K562 (cell line): ENCODE measurements around the gene CDC20B. TPM values are rescaled to one million over a fixed set of nuclear protein-coding genes. Genes with fewer than 3 reads are reported as not detected.

ENCODE experiments used
- ARID4B ChIP-seq: sonication (generic); formaldehyde crosslinking; IDR thresholded peaks from 2 replicates; pipeline ENCODE4 v1.8.0; 2022; ENCODE audit warnings: mild to moderate bottlenecking, missing genetic modification reagents
- BCLAF1 ChIP-seq, 2 experiments: fragments of 450-650 bp in 1 of 2; IDR thresholded peaks; 2 replicates each; pipeline ENCODE4 v1.6.1; 2011 to 2017; ENCODE audit warnings: low read depth in 2 of 2, antibody characterized with exemption in 1 of 2, borderline replicate concordance in 1 of 2, low read length in 1 of 2, mild to moderate bottlenecking in 1 of 2, mixed read lengths in 1 of 2; ENCODE audit not compliant: control insufficient read depth in 1 of 2
- BRCA1 ChIP-seq, 2 experiments: fragments of 450-650 bp in 1 of 2; sonication (generic) in 1 of 2; formaldehyde crosslinking in 1 of 2; IDR thresholded peaks; 2 replicates each; pipeline versions ENCODE4 v1.5.0 to v1.6.1; 2017 to 2020; ENCODE audit warnings: mild to moderate bottlenecking in 1 of 2, missing genetic modification reagents in 1 of 2
- ETS1 ChIP-seq: conservative IDR thresholded peaks from 2 replicates; pipeline ENCODE4 v1.6.1; 2011; ENCODE audit warnings: low read depth, mild to moderate bottlenecking, low read length; ENCODE audit not compliant: control insufficient read depth
- ETS2 ChIP-seq: IDR thresholded peaks from 2 replicates; pipeline ENCODE4 v1.6.1; 2016; ENCODE audit warnings: borderline replicate concordance, missing genetic modification characterization, mild to moderate bottlenecking, moderate library complexity, missing compliant biosample characterization; ENCODE audit not compliant: poor library complexity, severe bottlenecking
- FOXJ3 ChIP-seq: sonication (generic); formaldehyde crosslinking; IDR thresholded peaks from 2 replicates; pipeline ENCODE4 v1.4.0; 2020; ENCODE audit warnings: mild to moderate bottlenecking, missing genetic modification reagents
- HMG20B ChIP-seq: fragments of 250-450 bp; sonication (Bioruptor Pico); IDR thresholded peaks from 2 replicates; pipeline ENCODE4 v1.5.0; 2021; ENCODE audit warnings: mild to moderate bottlenecking
- NELFE ChIP-seq: IDR thresholded peaks from 2 replicates; pipeline ENCODE4 v1.6.1; 2011; ENCODE audit warnings: mild to moderate bottlenecking; ENCODE audit not compliant: insufficient read depth, insufficient read length
- PML ChIP-seq: IDR thresholded peaks from 2 replicates; pipeline ENCODE4 v1.6.1; 2012; ENCODE audit warnings: low read length, inconsistent platforms
- POLR2AphosphoS5 ChIP-seq: IDR thresholded peaks from 2 replicates; pipeline ENCODE4 v1.6.1; 2011; ENCODE audit warnings: mild to moderate bottlenecking, low read depth, low read length, moderate library complexity; ENCODE audit not compliant: control insufficient read depth, insufficient read depth
- POLR2B ChIP-seq: fragments of 450-650 bp; IDR thresholded peaks from 2 replicates; pipeline ENCODE4 v1.6.1; 2018; ENCODE audit warnings: low read depth; ENCODE audit not compliant: partially characterized antibody
- TCF15 ChIP-seq: fragments of 250-450 bp; sonication (Bioruptor Pico); IDR thresholded peaks from 2 replicates; pipeline ENCODE4 v1.8.0; 2022; ENCODE audit warnings: moderate library complexity, mild to moderate bottlenecking, inconsistent platforms
- ZFP91 ChIP-seq: sonication (generic); formaldehyde crosslinking; IDR thresholded peaks from 2 replicates; pipeline ENCODE4 v1.8.0; 2022; ENCODE audit warnings: mild to moderate bottlenecking, missing genetic modification reagents
- ZNF436 ChIP-seq: fragments of 250-450, 450-650 bp; sonication (Bioruptor Pico); formaldehyde crosslinking; IDR thresholded peaks from 2 replicates; pipeline ENCODE4 v1.7.0; 2020; ENCODE audit warnings: mild to moderate bottlenecking
- ZNF76 ChIP-seq: fragments of 250-450 bp; sonication (Bioruptor Pico); IDR thresholded peaks from 2 replicates; pipeline ENCODE4 v1.4.0; 2020; ENCODE audit warnings: mild to moderate bottlenecking, moderate library complexity, borderline replicate concordance
- polyA plus RNA-seq, 8 experiments: library from polyadenylated mRNA; depleted of rRNA in 4 of 8; stranded (reverse) in 5 of 8; unstranded in 3 of 8; fragments of >200 nt; fragmentation: Nextera tagmentation in 2 of 8; fragmentation: Illumina TruSeq in 1 of 8; extraction: Ambion mirVana in 2 of 8; extraction: Trizol in 1 of 8; gene quantifications; 2 replicates each; pipeline versions ENCODE4 v1.2.1 to v1.2.3, GENCODE V29; 2011 to 2014; ENCODE audit warnings: inconsistent platforms in 1 of 8, missing spikeins in 1 of 8
- total RNA-seq, 7 experiments: library from RNA; depleted of rRNA in 6 of 7; stranded (reverse); fragments of >200 nt in 6 of 7; fragmentation: Illumina TruSeq in 2 of 7; extraction: Trizol in 2 of 7; gene quantifications; 2 replicates each; pipeline versions ENCODE4 v1.2.1 to v1.2.3, GENCODE V29; 2011 to 2021; ENCODE audit warnings: low replicate concordance in 1 of 7

Gene CDC20B
- total and polyA plus RNA-seq, 9 of the 15 experiments (the other 6 are each of a cell fraction or from before 2014, with no cell fraction given) = 0.04 TPM; not detected in 8

GRCh38 chr5:55172937-55173686, at the start of gene CDC20B (continued):
- TF ChIP-seq ZFP91 (no peak), ARID4B (CRISPR knock-in tag) (no peak), ZNF76 (CRISPR knock-in tag) (no peak), ETS1 (no peak), ETS2 (tag) (no peak), ZNF436 (no peak), TCF15 (CRISPR knock-in tag) (no peak), FOXJ3 (CRISPR knock-in tag) (no peak), HMG20B (CRISPR knock-in tag) (no peak), POLR2AphosphoS5 (no peak), PML (no peak), NELFE (no peak), POLR2B (no peak), BRCA1 (IDR thresholded peaks at IDR 0.05) (no peak), BRCA1 (CRISPR knock-in tag; IDR thresholded peaks at IDR 0.05) (no peak), BCLAF1 (IDR thresholded peaks at IDR 0.05; ENCODE audit: borderline replicate concordance in 1 of 2, control insufficient read depth in 1 of 2, low read depth in 2 of 2, low read length in 1 of 2) (no peak)
